HG02943 (cell line): Measurements from ENCODE around the gene IQGAP3.

Experiments
- ATAC-seq: cut with Tn5 transposase; IDR thresholded peaks from one replicate; pipeline ENCODE4 v1.9.1; 2021; ENCODE audit warnings: mild to moderate bottlenecking, low read depth, moderate library complexity; ENCODE audit not compliant: unreplicated experiment

Gene IQGAP3

GRCh38 chr1:156500793-156501506 is 71.4 kb downstream of the IQGAP3 start:
- ATAC-seq: peak; percentile 42

DNA sequence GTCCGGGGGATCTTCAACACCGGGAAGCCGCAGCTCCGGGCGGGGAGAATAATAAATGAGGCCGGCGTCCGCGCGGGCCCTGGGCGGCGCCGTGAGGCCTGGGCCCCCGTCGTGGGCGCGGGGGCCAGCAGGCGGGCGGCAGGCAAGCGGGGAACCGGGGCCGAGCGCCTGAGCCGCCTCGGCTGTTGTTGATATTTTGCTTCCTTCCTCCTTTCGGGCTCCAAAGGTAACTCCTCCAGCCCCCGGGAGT is 71.9 kb downstream of the IQGAP3 start, which contains the start of gene MEF2D:
TSS of gene MEF2D (minus strand) at position 233 of the 250 bp plus-strand sequence. CDS start 17,483 bp downstream, outside the sequence.
- ATAC-seq: no peak

GRCh38 chr1:156499842-156500542 is 72.4 kb downstream of the IQGAP3 start:
- ATAC-seq: no peak

DNA sequence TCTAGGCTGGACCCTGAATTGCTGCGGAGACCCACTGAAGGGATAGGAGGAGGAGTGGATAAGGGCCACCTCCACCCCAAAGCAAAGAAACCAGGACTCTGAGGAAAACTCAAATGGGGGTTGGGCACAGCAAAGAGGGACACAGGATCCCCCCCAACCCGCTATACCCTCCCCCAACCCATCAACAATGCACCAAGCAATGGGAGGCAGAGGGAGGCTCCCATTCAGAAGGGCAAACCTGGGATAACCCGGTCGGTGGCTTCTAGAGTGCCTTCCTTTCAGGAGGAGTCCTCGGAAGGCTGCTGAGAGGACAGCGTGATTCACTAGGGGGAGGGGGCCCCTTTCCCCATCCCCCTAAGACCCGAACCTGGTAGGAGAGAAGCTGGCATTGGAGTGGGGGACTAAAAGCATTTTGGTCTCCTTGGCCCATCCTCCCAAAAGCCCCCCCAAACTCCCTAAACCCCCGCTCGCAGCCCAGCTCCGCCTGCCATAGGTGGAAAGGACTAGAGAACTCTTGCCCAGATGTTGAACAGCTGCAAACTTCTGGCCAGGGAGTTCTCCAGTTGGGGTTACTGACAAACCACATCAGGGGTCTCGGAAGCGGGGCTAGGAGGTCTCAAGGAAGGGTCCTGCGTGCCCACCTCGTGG is 73.0 kb downstream of the IQGAP3 start:
- no peak for ATAC-seq

DNA sequence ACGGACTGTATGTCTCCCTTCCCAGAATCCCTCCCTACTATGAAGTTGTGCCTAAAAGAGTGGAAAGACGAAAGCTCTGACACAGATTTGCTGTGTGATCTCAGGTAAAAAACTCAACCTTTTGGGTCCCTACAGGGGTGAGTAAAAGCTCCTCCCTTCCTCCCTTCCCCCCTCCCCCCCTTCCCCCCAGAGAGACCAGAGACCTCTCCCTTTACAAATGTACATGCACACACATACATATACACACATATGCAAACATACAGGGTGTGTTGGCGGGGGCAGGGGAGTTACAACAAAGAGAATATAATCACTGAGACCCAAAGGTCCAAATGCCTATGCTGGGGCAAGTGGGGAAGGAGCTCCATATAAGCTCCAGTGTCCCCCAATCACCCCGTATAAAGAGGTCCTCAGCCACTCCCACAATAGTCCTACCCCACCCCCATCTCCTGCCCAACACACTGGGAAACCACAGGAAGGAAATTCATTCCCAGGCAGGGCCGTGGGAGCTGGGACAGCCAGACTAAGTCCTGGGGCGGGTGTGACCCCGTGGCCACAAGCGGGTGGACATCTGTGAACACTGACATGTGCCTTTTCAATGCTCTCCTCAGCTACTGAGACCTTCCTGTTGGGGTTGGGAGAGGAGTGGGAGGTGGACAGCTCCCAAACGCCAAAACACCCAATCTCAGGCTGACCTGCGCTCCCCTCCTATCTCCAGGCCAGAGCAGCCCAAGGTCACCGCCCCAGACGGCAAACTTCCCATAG is 73.8 kb downstream of the IQGAP3 start:
- no peak for ATAC-seq

DNA sequence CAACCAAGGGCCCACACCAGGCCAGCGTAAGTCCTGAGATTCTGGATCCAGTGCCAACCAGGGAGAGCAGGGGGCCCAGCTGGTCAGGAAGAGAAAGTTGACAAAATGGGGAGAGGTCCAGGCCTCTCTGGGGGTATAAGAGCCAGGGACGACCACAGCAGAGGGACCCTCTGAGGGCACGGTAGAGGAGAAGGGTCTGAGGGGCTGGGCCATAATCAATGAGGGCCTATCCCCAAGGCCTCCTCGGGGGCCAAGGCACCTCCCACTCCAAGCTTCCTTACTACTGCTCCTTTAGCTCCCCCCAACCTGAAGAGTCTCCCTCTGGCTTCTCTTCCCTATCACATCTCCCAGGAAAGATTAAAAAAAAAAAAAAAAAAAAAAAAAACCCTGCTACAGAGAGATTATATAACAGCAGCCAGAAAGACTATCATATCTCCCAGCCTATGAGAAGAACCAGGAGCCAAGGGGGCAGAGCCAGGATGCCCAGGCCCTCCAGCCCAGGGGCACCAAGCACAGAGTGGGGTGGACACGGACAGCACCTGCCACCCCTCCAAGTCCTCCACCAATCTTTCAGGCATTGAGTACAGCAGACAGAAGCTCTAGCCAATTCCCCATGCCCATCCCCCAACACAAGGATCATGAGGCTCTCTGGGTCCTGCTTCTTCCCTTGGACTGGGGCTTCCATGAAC is 74.5 kb downstream of the IQGAP3 start:
- ATAC-seq: no peak

DNA sequence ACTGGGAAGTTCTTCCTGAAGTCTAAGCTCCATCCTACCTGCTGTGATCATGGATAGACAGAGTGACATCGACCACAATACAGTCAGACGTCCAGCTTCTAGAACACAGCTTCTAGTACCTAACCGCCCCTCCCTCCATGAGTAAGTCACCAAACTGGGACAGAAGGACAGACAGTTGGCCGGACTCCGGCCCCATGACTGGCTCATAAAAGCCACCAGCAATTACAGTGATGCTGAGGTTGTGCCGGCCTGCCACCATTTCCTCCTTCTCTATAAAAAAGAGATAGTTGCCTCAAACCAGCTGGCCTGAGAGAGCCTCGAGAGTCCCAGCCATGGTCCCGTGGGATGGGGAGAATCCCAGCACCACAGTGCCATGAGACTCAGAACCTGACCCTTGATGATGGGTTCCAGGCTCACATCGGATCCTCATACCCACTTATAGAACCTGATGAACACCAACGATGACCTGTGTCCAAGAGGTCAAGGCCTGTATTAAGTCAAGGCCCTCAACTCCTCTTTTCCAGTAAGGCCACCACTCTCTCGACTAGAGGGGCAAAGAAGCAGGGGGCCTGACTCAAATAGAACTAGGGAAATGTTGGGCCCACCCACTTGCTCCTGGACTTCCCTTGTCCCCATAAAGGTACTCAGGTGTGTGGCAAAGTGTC is 75.2 kb downstream of the IQGAP3 start:
- no peak for ATAC-seq

GRCh38 chr1:156496211-156496761 is 76.1 kb downstream of the IQGAP3 start:
- no peak for ATAC-seq

- no peak for ATAC-seq
Measured at GRCh38 chr1:156495401-156496140, 76.8 kb downstream of the IQGAP3 start.

DNA sequence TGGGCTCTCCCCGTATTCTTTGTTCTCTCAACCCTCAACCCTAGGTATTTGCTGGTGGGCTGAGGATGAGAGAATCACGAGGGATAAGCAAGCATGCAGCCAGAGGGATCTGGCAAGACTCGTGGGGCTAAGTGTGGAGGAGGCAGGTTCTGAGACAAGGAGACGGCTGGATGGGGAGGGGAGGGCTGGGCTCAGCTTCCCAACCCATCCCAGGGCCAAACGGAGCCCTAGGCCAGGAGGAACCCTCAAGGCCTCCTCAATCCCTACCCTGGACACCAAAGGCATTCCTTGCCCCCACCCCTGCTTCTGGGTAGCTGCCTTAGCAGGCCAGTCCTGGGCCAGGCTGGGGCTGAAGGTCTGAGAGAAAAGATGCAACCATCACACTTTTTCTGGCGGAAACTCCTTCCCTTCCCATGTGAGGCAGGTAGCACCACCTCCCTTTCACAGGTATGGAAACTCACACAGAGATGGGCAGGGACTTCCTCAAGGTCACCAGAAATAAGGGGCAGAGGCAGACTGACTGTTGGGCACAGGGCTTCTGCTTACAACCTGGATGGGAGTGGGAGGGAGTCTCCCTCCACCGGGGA is 78.0 kb downstream of the IQGAP3 start:
- no peak for ATAC-seq

- ATAC-seq: no peak
Measured at GRCh38 chr1:156493742-156494141, 78.6 kb downstream of the IQGAP3 start.

DNA sequence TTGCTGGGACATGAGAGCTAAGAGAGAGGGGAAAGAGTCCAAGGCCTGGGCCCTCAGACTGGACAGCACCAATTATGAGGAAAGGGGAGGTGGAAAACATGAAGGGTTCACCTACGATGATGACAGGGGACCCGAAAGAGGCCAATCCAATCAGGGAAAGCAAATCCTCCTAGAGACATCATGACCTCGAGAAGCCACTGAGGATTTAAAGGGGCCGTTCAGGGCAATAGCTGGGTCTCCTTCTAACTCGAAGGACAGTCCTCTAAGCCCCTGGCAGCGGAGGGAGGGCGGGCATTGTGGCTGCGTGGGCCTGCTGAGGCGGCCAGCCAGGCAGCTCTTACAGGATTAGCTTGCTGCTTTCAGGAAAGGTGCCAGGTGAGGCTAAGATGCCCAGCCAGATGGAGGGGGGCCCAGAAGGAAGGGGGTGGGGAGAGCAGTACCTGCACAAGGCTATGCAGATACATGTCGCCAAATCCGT is 79.2 kb downstream of the IQGAP3 start:
- ATAC-seq: no peak

GRCh38 chr1:156492591-156493080 is 79.7 kb downstream of the IQGAP3 start:
- ATAC-seq: no peak

DNA sequence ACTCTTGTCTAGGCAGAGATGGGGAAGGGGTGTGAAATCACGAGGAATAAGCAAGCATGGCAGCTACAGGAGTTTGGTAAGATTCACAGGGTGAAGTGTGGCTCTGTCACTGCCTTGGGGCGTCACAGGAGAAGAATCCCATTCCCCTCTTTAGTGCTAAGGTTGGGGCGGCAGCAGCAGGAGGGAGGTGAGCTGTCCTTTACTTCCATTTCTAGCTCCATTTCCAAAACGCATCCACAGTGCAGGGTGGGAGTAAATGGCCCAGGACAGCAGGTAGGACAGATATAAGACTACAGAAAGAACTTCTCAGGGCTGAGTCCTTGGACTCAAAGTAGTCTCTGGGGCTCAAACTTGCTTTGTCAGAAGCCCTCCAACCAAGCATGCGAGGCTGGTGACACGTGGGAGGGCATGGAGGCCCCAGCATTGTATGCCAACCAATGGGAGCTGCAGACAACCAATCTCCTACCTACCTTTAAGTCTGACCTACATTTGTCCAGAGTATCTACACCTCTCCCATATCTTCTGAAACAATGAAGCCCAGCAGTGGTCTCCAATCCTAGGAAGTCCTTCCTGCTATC is 80.3 kb downstream of the IQGAP3 start:
- no peak for ATAC-seq

DNA sequence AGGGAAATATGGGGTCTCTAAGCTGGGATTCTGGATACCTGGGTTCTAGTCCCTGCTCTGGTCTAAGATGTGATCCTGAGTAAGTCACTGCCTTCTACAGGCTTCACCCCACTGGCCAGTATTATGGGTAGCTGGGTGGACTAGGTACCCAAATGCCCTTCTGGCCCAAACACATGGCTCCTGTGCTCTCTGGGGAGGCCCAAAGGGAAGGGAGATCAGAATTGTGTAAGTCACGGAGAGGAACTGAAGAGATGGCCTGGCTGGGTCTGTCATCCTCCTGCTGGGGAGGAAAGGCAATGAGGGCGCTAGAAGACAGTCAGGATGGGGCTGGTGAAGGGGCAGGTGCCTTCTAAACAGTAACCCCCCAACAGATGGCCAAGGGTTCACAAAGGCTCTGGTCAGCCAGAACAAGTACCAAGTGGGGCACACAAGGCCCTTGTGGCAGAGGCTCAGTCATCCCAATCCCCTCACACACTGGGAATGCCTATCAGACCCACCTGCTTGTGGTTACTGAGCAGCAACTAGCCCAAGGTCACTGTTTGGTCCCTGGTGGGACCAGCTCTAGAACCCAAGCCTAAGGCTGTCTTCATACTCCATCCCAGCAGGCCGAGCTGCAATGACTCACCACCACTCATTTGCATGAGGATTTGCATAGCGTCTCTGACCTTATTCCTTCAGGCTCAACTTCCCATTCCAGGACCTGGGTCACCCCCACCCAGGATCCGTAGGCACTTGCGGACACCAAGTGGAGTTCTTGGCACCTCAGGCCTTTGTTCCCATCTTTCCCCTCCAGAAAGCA is 81.0 kb downstream of the IQGAP3 start:
- ATAC-seq: no peak

GRCh38 chr1:156490401-156491032 is 81.8 kb downstream of the IQGAP3 start:
- ATAC-seq: no peak

DNA sequence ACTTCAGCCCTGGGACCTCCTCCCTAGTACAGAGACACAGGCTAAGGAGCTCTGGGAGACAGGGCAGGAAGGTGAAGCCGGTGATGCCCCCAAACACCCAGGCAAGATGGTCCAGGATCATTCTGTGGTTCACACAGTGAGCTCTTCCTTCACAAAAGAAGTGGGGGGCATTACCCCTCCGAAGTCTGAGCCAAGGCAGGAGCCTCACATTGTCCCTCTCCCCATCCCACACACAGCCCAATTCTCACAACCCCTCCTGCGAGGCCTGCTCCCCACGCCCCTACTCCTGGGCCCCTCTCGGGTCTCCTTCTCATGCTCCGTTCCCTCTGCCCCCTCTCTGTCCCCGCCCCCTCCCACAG is 82.5 kb downstream of the IQGAP3 start:
- ATAC-seq: no peak
